K562 (cell line): ENCODE results near the gene KLHL6. TPM values are rescaled to one million over a fixed set of nuclear protein-coding genes. Genes with fewer than 3 reads are reported as not detected.

ENCODE experiments used
- BHLHE40 ChIP-seq: IDR thresholded peaks from 2 replicates; pipeline ENCODE4 v1.6.1; 2011; ENCODE audit warnings: low read length, improper control_type of control experiment
- BRF2 ChIP-seq: IDR thresholded peaks from 3 replicates; pipeline ENCODE4 v1.6.1; 2011; ENCODE audit warnings: borderline replicate concordance, mild to moderate bottlenecking; ENCODE audit not compliant: insufficient read length, insufficient read depth
- CGGBP1 ChIP-seq: fragments of 250-450 bp; sonication (Bioruptor Pico); IDR thresholded peaks from 2 replicates; pipeline ENCODE4 v1.9.0; 2021; ENCODE audit warnings: mild to moderate bottlenecking
- CUX1 ChIP-seq: fragments of 200-800 bp; sonication (Bioruptor generic); IDR thresholded peaks from 2 replicates; pipeline ENCODE4 v1.6.1; 2016; ENCODE audit warnings: missing genetic modification characterization, missing compliant biosample characterization
- KDM1A ChIP-seq, 2 experiments: fragments of 450-650 bp; IDR thresholded peaks; 2 replicates each; pipeline ENCODE4 v1.6.1; 2016; ENCODE audit warnings: mild to moderate bottlenecking in 2 of 2
- L3MBTL2 ChIP-seq: fragments of 450-650 bp; IDR thresholded peaks from 2 replicates; pipeline ENCODE4 v1.6.1; 2016; ENCODE audit warnings: mild to moderate bottlenecking, moderate library complexity
- SPI1 ChIP-seq: IDR thresholded peaks from 2 replicates; pipeline ENCODE4 v1.6.1; 2011; ENCODE audit warnings: low read depth, low read length, control low read depth, borderline replicate concordance
- TAF9B ChIP-seq: fragments of 450-650 bp; IDR thresholded peaks from 2 replicates; pipeline ENCODE4 v1.6.1; 2018; ENCODE audit warnings: mild to moderate bottlenecking; ENCODE audit not compliant: partially characterized antibody
- TCF7 ChIP-seq: sonication (generic); IDR thresholded peaks from 2 replicates; pipeline ENCODE4 v1.6.1; 2016; ENCODE audit warnings: antibody characterized with exemption, borderline replicate concordance
- ZBTB7A ChIP-seq: IDR thresholded peaks from 2 replicates; pipeline ENCODE4 v1.6.1; 2011; ENCODE audit warnings: low read depth, mild to moderate bottlenecking, low read length, moderate library complexity, borderline replicate concordance; ENCODE audit not compliant: control insufficient read depth
- ZC3H8 ChIP-seq: fragments of 450-650 bp; IDR thresholded peaks from 2 replicates; pipeline ENCODE4 v1.6.1; 2017
- polyA plus RNA-seq, 8 experiments: library from polyadenylated mRNA; depleted of rRNA in 4 of 8; stranded (reverse) in 5 of 8; unstranded in 3 of 8; fragments of >200 nt; fragmentation: Nextera tagmentation in 2 of 8; fragmentation: Illumina TruSeq in 1 of 8; extraction: Ambion mirVana in 2 of 8; extraction: Trizol in 1 of 8; gene quantifications; 2 replicates each; pipeline versions ENCODE4 v1.2.1 to v1.2.3, GENCODE V29; 2011 to 2014; ENCODE audit warnings: inconsistent platforms in 1 of 8, missing spikeins in 1 of 8
- total RNA-seq, 7 experiments: library from RNA; depleted of rRNA in 6 of 7; stranded (reverse); fragments of >200 nt in 6 of 7; fragmentation: Illumina TruSeq in 2 of 7; extraction: Trizol in 2 of 7; gene quantifications; 2 replicates each; pipeline versions ENCODE4 v1.2.1 to v1.2.3, GENCODE V29; 2011 to 2021; ENCODE audit warnings: low replicate concordance in 1 of 7

Gene KLHL6
- total and polyA plus RNA-seq, 9 of the 15 experiments (the other 6 are each of a cell fraction or from before 2014, with no cell fraction given): 0.18 to 2.1 (median 1.4) TPM

- TF ChIP-seq KDM1A (IDR thresholded peaks at IDR 0.05) (0 out of 4 replicates have a peak, but pooled peaks of 1 of the 2 experiments have one; percentile 10), CGGBP1 (CRISPR knock-in tag) (no peak), BHLHE40 (no peak), CUX1 (CRISPR knock-in tag) (no peak), L3MBTL2 (no peak), ZC3H8 (no peak), BRF2 (no peak), ZBTB7A (no peak), TAF9B (no peak), SPI1 (no peak), TCF7 (no peak)
Measured at GRCh38 chr3:183448369-183449128, 107.0 kb downstream of the KLHL6 start (continued).
